NCI-H1105 treated with DMSO at 0.1 percent for 48 hours (cell line): ENCODE measurements around the gene GMPPA.
A peak's percentile ranks its signal among the peaks of the same experiment; 100 is the strongest.

Source experiments
- DNase-seq: peaks from one replicate; lab custom pipeline; 2025; lab: John Stamatoyannopoulos, UW

Gene GMPPA

DNA sequence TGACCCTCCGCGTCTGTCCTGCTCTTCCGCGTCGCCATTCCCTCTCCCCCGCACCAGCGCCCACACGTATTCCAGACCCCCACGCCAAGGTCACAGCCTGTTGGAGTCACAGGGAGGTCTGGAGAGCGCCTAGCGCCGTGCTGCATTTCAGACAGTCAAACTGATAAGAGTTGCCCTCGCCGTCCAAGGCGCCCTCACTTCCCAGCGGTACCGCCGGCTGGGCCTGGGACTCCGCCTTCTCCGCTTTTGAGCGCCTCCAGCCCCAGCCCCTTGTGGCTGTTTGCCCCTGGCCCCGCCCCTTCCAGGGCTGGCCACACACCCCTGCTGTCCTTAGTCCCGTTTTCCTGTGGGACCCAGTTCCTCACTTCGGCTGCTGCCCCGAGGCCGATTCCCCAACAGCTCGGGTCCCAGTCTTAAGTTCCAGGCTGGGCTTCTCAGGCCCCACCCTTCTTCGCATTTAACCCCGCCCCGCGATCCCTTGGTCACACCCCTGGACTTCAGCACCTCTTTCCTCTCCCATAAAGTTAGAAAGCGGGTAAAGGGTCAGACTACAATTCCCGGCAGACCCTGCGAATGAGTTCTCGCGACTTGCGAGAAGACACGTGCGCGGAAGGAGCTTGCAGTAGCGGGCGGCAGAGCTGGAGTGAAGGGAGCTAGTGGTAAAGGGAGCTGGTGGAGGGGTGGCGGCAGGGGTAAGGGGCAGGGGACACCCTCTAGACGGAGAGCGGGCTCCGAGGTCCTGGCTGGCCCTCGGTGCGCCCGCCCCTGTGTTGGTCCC is at the start of gene GMPPA:
Gene GMPPA (plus strand): TSS at position 612 of the 778 bp plus-strand sequence. CDS start 1,085 bp downstream, outside the sequence.
- peak; percentile 94 for DNase-seq

- no peak for DNase-seq
Measured at GRCh38 chr2:219449609-219450008, 49.1 kb upstream of the GMPPA start.

DNA sequence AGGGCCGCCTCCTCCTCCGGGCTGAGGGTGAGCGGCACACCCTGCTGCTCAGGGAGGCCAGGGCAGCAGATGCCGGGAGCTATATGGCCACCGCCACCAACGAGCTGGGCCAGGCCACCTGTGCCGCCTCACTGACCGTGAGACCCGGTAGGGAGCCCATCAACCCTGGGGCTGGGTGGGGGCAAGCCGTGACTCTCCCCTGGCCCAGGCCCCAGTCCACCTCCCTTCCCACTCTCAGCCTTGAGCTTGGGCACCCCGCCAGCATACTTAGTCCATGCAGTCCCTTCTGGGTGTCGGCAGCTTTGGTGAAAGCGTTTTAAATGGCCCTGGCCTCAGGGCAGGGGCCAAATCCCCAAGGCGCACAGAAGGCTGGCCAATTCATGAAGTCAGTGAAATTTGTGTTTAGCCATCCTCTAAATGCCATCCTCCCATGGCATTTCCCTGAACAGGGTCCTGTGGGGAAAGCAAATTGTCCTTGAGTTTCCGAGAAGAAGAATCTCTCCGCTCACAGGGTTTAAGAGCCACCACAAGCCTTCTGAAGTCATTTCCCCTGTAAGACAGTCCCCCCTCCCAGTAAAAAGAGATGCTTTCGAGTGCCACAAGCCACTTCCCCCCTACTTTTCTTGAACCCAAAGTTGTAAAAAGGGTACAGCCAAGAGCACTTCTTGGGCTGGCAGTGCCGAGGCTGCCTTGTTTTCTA is 46.9 kb upstream of the GMPPA start:
- no peak for DNase-seq

GRCh38 chr2:219452361-219453317 is 46.1 kb upstream of the GMPPA start:
- no peak for DNase-seq

- DNase-seq = no peak
Measured at GRCh38 chr2:219453671-219454590, 44.8 kb upstream of the GMPPA start.

DNA sequence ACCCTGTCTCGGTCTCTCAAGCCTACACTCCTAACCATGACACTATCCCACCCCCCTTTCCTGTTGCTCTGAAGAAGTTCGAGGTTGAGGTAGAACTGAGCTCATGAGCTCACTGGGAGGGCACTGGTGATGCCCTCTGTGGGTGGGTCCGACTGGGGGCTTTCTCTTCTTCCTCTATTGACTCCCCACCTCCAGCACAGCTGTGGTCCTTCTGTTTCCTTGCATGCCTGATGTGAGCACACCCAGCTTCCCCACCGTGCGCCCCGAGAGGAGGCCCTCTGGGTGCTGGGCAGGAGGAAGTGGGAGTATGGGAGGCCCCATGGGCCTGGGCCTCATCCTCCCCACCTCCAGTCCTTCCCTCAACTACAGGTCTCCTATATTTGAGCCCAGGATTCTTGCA is 43.1 kb upstream of the GMPPA start:
- DNase-seq = no peak

DNA sequence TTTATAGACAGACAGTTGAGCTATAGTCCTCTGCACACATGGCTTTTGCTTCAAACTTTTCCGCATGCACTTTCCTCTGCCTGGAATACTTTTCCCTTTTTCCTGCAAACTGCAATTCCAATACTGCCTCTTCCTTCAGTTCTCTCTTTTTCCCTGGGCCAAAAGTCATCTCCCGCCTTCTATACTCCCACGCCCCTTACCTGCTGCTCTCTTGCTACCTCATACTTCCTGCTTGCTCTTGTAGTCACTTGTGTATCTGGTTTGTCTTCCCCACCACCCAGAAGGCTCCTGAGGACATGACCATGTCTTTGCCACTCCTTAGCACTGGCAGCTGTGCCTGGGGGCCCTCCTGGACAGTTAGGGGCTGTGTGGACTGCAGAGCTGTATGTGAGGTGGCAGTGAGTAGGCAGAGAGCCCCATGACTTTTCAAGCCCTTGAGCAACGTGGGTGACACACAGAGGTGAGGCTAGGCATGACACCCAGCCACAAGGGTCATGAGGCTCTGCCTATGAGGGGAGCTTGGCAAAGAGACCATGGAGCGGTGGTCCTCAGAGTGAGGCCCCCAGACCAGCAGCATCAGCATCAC is 40.8 kb upstream of the GMPPA start:
- no peak for DNase-seq

- DNase-seq = no peak
Measured at GRCh38 chr2:219458996-219459395, 39.7 kb upstream of the GMPPA start.

DNA sequence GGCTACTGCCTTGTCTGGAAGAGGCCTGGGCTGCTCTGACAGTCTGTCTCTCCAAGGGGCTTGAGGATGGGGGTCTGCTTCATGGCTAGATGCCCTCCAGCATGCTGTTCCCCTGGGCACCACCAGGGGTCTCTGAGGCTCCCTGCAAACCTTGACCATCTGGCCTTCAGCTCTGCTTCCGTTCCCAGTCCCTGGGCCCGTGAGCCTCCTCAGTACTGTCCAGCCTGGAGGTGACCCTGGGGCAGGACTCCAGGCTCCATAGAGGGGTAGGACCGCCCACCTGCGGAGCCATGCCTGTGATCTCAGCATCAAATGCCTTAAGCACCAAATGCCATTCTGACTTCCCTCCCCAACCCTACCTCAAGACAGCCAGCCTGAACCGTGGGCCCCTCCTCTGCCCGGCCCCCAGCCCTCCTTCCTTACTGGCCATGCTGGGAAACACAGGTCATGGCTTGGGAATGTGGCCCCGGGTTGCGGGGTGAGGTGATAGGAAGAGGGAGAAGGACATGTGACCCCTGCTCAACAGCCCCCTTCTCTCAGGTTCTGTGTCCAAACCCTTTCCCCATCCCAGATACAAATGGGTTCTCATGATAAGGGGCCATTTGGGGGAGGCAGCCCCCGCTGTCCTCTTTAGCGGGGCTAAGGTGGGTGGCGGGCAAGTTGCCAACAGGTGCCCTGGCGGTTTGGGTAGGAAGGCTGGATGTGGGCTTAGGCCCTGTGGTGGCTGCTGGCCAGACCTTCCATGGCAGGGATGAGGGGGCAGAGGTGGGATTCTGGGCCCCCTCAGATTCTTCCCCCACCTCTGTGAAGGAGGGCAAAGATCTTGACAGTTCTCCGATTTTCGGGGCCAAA is 39.0 kb upstream of the GMPPA start:
- DNase-seq = peak; percentile 6

DNA sequence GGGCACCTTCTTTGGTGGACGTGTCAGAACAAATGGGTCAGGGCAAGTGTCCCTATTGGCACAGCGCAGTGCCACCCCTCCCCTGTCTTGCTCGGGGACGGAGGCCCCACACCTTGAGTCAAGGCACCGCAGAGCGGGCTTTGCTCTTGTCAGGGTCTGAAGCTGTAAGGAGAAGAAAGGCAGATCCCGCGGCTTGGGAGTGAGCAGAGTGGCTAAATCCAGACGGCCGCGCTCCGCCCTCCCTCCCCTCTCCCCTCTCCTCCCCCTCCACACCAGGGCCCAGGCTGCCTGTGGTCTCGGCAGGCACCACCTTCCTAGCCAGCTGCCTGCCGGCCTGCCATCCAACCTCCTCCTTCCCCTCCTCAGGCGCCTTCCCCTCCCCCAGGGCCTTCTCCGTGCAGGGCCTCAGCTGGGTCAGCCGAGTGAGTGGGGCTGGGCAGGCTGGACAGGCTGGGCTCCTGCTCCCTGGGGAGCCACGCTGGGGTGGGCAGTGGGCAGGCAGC is 38.2 kb upstream of the GMPPA start:
- no peak for DNase-seq

DNA sequence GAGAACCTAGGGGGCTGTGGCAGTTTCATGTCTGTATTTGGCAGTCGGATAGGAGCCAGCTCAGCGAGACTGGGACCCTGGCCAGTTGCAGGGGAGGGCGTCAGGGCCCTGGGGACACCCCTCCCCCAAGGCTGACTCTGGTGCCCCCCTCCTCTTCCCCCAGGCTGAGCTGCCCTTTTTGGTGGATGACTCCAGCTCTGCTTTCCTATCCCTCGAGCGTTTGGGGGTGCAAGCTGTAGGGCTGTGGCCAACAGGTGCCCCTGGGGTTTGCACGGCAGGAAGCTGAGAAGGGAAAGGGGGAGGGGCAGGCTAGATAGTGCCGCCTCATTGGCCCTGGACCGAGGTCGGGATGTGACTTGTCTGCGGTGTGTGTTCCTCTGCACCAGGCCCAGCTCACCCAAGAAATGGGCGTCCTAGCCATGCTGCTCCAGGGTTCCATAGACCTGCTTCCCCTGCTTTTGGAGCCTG is 37.6 kb upstream of the GMPPA start:
- DNase-seq = no peak

DNA sequence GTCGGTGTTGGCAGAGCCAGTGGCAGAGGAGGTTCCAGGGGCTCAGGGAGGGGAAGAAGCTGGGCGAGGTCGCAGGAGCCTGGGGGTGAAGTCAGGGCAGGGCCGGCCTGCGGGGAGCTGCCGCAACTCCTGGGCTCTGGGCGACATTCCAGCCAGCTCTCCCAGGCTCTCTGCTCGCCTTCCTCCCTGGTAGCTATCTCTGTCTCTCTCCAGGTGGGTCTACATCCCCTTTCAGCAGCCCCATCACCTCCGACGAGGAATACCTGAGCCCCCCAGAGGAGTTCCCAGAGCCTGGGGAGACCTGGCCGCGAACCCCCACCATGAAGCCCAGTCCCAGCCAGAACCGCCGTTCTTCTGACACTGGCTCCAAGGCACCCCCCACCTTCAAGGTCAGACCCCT is 37.0 kb upstream of the GMPPA start:
- no peak for DNase-seq

DNA sequence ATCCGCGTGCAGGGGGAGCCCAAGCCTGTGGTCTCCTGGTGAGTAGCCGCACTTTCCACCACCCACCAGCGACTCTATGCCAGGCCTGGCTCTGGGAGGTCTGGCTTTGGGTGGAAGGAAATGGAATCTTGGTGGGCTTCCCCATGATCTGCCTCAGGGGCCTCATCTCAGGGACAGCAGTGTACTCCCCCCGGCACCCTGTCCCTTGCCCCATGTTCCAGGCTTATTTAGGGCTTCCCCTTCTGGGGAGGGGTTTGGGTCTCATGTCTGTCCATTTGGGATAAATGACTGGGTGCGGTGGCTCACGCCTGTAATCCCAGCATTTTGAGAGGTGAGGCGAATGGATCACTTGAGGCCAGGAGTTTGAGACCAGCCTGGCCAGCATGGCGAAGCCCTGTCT is 36.3 kb upstream of the GMPPA start:
- no peak for DNase-seq

DNA sequence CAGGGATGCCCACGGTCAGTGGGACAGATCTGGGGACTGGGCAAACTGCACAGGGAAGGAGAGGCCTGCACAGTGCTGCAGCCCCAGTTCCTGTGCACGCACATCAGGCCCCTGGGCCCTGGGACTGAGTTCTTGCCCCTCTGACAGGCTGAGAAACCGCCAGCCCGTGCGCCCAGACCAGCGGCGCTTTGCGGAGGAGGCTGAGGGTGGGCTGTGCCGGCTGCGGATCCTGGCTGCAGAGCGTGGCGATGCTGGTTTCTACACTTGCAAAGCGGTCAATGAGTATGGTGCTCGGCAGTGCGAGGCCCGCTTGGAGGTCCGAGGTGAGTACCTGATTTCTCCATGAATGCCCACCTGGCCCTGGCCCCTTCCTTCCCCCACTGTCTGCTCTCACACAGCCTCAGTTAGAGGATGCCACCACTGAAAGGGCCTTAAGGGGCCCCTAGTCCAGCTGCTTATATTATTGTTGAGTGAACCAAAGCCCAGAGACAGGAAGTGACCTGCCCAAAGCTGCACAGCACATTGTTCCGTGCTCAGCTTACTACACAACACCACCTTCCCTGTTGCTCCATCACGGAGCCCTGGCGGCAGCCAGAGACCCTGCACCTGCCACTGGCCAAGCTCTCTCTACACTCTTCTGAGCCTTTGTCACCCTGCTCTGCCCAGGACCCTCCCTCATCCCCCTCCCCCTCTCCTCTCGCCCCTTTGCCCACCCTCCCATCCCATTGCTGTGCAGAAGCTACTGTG is 34.2 kb upstream of the GMPPA start:
- no peak for DNase-seq

DNA sequence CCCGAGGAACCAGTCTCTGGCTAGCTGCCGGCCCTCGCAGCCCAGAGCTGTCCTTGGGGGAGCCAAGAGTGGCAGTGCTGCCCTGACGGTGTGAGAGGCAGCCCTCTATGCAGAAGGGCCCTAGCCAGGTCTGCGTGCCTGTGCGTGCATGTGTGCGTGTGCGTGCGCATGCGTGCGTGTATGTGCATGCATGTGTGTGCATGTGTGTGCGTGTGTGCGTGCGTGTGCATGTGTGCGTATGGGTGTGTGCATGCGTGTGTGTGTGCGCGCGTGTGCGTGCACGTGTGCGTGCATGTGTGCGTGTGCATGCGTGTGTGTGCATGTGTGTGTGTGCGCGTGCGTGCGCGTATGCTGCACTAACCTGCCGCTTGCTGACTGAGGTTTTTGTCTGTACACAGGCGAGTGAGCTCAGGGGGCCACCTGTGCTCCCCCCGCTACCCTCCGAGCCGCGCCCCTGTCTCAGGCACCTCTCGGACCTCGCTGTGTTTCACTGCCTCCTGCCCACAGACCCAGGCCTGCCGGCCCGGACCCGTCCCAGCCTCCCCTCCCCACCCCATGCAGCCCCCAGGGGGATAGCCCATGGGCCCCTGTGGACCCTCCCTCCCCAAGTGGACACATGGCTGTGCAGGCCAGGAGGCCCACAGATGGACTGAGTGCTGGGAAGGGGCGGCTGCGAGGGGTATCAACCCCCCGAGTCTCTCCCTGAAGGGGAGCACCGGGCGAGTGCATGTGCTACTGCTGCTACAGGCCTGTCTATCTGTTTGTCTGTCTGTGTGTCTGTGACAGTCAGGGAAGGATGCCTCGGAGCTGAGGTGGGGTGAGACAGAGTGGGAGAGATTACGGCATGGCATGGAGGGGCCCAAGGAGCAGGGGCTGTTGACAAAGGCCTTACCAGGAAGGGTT is 32.8 kb upstream of the GMPPA start:
- no peak for DNase-seq

GRCh38 chr2:219466816-219467735 is 31.6 kb upstream of the GMPPA start:
- no peak for DNase-seq

- DNase-seq = no peak
Measured at GRCh38 chr2:219467736-219468075, 31.0 kb upstream of the GMPPA start.
